ENCODE data around the gene MGAT5B.

The MGAT5B gene

DNA sequence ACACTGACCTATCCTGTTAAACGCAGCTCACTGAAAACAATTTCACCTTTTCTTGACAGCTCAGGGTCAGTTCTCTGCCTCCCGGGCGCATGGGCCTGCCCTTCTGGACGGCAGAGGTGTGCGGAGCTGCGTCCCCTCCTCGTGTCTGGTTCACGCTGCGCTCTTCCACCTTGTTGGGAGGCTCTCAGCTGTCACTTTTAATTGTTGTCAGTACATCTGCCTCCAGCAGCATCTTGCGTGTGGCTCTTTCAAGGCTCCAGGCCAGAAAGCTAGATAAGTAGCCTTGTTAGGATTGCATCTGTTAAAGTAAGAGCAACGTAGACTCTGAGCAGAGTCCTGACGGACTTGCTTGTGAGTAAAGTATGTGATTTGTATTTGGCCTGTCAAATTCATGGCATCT lies 59.4 kb downstream of the MGAT5B start:
- no peak for DNase-seq (ENCODE audit: low read depth)

DNA sequence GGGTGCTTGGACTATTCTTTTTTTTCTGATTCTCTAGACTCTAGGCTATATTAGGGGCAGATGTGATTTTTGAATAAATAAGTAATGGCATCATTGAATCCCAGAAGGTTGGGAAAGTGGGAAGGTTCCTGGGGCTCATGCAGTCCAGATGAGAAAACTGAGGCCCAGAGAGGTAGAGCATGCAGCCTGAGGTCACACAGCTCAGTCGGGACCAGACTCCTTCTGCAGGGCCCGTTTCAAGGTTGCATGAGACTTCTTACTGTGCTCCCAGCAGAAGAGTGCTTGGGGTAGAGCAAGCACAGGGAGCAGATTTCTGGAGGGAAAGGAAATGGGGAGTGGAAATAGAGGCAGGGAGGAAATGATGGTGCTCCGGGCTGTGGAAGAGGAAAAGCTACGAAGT lies 59.8 kb downstream of the MGAT5B start:
- no peak for DNase-seq (ENCODE audit: low read depth)

DNA sequence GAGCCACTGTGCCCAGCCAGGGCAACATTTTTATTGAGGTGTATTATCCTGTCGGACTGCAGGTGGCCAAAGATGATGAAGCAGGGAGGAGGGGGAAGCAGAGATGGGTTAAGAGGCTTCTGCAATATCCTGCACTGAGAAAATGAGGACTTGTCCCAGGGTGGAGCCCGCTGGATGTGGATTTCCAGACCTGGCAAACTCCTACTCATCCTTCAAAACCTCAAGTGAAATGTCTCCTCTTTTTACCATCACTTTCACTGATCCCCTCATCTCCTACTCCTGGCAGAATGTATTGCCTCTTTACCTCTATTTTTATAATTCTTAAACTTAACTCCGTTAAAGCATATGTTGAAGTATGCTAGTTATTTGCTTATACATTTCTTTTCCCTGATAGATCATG lies 60.9 kb downstream of the MGAT5B start:
- no peak for DNase-seq (ENCODE audit: low read depth)

DNA sequence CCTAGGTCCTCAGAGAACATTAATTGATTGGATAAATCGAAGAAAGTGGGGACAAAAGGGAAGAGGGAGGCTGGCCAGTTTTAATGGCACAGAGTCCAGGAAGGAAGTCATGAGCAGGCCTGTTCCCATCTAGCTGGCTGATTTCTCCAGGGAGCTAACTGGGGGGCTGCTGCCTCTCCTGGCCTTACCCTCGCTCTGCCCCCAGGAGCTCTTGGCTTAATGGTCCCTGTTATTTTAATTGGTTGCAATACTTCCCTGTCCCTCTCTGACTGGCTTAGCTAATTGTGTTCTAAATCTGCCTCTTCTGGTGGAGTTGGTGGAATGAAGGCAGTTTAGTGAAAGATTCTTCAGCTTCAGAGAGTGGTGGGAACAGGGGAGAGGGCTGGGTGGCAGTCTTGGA lies 61.4 kb downstream of the MGAT5B start:
- DNase-seq (ENCODE audit: low read depth) = no peak

DNA sequence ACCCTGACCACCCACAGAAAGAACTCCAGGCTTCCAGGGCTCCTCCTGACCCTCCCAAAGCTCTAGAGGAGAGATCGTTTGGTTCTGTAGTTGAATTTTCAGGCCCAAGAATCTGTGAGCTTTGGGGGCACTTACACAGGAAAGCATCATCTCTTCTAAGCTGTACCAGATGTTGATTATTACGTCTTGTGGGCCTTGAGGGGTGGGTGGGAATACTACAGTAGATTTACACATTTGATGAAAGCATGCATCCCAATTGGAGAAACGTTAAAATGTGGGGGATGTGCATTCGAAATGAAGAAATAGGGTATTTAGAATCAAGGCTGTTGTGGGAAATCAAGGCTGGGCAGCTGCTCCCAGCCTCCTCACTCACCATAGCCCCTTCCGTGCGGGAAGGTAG lies 61.9 kb downstream of the MGAT5B start:
- DNase-seq (ENCODE audit: low read depth) = no peak

DNA sequence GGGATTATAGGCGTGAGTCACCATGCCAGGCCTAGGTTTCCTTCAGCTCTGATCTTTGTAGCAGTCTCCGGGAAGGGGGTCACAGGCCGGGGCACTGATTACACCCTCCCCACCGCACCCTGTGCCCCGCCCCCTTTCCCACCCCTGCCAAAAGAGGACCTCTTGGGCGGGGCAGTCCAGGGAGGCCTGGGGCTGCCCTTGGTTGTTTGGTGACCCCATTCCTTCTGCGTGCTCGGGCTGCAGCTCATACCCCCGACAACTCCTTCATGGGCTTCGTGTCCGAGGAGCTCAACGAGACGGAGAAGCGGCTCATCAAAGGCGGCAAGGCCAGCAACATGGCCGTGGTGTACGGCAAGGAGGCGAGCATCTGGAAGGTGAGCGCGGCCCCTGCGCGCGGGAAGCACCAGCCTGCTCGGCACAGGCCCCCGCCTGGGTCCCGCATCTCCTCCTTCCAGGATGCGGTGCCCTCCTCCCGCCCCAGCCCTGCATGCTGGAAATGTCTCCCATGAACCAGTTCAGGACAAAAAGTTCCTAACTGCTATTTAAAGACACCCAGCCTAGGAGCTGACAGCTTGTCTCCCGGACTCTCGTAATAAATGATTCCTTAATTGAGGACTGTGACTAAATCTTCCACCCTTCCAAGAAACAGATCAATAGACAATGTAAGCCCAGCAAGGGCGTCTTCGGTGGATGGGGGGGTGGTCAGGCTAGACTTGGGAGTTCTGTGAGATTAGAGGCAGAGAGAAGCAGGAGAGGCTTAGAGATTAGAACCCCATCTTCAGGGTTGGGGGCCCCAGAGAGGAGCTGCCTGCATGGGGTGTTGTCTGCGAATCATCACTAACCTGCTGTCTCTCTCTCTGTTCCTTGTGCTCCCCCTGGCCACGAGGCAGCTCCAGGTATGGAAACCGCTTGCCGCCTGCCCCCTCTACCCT lies 64.5 kb downstream of the MGAT5B start:
- DNase-seq (ENCODE audit: low read depth) = no peak

DNA sequence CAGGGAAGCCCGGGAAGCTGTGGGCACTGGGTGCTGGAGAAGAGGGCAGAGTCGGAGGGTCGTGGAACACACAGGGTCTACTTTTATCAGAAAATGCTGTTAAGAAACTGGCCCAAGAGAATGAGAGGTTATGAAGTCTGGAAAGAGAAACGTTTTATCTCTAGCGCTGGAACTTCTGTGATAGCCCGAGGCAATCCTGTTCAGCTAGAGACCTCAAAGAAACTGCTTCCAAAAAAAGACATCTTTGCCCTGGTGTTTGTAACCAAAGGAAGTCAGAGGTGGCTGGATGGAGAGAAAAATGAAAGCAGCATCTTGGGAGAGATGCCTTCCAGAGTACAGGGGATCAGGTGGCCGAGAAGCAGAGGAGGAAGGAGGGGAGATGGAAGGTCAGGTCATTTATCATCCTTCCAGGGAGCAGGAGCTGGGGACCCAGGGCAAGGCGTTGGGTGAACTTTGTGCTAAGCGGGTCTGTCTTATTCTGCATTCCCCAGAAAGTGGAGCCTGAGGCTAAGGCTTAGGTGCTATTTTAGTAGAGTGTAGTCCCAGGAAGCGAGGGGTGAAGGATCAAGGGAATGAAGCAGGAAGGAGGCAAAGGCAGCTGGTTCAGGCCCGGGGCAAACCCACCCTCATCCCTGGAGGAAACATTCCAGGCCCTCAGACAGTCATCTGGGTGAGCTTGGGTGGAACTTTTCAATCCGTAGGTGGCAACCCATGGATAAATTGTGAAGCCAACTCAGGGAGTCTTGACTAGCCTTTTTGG lies 66.5 kb downstream of the MGAT5B start:
- peak; percentile 38 for DNase-seq (ENCODE audit: low read depth)

DNA sequence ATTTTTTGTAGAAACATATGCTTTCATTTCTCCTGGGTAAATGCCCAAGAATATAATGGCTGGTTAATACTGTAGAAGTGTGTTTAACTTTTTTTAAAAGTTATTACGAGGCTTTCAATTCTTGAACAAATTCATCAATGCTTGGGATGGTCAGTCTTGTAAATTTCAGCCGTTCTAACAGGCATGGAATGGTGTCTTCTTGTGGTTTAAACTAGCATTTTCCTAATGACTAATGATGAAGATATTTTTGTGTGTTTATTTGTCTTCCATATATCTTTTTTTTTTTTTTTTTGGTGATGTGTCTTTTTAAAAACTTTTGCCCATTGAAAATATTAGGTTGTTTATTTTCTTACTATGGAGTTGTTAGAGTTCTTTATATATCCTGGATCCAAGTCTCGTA lies 67.1 kb downstream of the MGAT5B start:
- peak; percentile 72 for DNase-seq (ENCODE audit: low read depth)

DNA sequence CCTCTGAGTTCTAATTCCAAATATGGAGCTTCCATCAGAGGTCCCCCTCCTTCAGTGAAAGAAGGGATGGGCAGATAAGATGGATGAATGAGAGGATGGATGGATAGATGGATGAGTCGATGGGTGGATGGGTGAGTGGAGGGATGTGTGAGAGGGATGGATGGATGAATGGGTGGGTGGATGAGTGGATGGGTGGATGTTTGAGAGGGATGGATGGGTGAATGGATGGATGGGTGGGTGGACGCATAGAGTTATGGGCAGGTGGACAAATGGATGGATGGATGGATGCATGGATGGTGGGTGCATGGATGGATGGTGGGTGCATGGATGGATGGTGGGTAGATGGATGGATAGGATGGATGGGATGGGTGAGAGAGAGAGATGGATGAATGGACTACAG lies 69.0 kb downstream of the MGAT5B start:
- DNase-seq (ENCODE audit: low read depth) = no peak

DNA sequence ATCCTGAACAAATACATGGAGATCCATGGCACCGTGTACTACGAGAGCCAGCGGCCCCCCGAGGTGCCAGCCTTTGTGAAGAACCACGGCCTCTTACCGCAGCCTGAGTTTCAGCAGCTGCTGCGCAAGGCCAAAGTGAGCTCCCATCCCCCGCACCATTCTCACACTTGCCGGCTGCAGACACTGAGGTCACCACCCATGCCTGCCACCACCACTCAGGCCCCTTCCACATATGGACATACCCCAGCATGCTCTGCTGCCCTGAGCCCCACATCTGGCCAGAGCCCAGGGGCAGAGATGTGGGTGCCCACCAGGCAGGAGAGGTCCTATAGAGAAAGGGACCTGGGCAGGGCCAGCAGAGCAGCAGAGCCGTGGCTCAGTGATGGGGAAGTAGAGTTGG lies 69.8 kb downstream of the MGAT5B start:
- DNase-seq (ENCODE audit: low read depth) = no peak

DNA sequence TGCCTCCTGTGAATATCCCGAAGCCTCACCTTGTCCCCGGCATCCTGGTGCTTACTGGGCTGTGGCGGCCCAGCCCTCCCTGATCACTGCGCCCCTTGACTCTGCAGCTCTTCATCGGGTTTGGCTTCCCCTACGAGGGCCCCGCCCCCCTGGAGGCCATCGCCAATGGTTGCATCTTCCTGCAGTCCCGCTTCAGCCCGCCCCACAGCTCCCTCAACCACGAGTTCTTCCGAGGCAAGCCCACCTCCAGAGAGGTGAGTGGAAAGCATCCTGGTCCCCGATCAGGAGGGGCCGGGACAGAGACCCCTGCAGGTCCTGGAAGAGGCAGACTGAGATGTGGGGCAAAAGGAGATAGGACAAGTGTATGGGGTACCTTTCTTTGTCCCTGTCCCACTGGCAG lies 72.1 kb downstream of the MGAT5B start:
- DNase-seq (ENCODE audit: low read depth) = no peak

DNA sequence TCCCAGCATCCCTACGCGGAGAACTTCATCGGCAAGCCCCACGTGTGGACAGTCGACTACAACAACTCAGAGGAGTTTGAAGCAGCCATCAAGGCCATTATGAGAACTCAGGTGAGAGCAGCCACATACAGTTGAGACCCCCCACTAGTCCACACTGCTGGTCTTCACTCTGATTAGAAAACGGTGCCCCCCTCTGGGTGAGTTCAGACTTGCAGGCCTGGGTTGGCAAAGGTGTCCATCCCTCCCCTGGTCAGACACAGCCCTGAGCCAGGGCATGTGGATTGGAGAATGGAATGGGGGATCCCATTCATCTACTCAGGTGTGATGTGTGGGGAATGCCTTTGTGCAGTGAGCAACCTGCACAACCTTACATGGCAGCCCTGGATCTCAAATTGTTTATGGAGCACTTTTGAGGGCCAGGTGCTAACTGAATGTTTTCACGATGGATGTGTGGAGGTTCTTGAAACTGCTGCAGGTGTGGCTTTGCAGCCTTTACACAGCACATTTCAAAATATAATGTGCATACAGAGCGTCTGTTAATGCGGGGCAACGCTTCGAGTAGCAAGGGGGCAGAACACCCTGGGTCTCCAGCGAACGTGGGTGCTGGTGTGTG lies 72.6 kb downstream of the MGAT5B start:
- no peak for DNase-seq (ENCODE audit: low read depth)

DNA sequence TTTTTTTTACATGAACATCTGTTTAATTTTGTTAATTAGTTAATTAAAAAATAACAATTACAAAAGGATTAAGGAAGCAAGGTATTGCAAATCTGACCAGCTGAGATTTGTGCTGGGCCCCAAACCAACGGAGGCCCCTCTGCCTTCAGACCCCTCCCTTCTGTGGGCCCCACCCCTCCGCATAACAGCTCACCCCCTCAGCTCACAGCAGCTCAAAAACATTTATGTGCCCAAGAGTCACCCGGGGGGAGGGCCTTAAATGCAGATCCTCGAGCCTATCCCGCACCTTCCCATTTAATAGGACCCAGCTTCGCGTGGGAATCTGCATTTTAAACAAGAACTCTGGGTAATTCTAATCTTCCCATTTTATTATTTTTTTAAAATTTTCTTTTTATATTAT lies 75.0 kb downstream of the MGAT5B start:
- no peak for DNase-seq (ENCODE audit: low read depth)

DNA sequence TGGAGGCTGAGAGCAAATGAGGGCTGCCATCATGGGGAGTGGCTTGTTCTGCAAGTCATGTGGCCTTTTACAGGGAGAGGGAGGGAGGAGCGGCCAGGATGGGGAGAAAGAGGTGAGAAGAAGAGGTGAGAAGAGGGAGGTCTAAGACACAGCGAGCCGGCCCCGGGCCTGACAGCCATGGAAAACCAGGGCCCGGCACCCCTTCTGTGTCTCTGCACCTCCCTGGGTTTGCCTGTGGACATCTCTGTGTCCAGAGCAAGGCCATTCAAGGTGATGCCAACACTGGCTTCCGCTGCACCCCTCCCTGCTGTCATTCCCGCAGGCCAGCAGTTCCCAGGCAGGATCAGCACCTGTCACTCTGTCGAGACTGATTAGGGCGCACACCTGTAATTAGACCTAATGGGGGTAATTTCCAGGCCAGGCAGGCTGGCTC lies 75.6 kb downstream of the MGAT5B start:
- no peak for DNase-seq (ENCODE audit: low read depth)

DNA sequence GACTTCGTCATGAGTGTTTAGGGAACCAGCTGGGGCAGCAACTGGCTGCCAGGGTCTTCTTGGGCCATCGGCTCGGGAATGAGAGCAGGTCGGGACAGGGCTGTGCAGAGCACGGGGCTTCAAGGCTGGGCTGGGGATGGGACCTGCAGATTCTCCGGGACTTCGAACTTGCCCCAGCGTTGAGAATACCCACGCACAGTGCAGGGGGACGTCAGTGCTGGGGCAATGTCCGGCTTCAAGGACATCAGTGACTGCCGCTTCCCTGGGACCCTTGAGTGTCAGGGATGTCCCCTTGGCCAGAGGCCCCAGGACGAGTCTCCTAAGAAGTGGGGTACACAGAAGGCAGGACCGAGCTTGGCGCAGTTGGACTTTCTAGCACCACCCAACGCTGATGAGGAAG lies 76.3 kb downstream of the MGAT5B start:
- no peak for DNase-seq (ENCODE audit: low read depth)

DNA sequence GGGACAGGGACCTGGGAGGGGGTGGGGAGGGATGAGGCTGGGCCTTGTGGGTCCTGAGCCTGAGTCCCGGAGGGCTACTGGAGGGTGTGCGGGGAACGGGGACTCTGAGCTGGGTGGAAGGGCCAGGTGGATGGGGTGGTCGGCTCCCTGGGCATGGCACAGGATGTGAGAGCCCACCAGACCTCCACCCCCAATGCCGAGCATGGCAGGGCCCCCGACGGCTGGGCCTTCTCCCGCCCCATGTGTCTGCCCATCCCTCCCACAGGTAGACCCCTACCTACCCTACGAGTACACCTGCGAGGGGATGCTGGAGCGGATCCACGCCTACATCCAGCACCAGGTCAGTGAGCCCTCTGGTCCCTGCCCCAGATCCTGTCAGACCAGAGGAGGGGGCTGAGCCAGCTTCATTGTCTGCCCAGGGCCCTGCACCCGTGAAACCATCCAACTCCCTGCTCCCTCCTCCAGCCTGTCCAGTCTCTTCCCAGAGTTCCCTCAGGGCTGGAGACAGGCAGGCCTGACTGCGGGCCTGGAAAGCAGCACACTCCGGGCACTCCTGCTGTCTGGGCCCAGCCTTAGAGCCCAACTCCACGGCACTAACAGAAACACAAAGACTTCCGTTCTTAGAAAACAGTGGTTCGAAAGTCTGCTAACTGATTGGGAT lies 78.0 kb downstream of the MGAT5B start:
- no peak for DNase-seq (ENCODE audit: low read depth)

DNA sequence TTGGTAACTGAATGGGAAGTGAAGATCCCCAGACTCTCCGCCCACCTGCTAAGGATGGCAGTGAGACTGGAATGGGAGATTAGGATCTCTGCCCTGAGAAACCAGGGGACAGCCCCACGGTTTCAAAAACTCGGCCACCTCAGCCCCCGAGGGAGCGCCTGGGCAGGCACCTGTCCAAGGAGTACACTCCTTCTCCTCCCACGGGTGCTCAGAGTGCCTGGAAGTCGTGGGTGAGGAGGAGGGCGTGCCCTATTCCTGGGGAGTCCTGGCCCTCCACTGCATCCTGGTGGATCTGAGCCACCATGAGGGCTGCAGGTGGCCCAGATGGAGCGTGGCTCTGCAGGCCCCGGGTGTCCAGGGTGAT lies 78.5 kb downstream of the MGAT5B start:
- no peak for DNase-seq (ENCODE audit: low read depth)

DNA sequence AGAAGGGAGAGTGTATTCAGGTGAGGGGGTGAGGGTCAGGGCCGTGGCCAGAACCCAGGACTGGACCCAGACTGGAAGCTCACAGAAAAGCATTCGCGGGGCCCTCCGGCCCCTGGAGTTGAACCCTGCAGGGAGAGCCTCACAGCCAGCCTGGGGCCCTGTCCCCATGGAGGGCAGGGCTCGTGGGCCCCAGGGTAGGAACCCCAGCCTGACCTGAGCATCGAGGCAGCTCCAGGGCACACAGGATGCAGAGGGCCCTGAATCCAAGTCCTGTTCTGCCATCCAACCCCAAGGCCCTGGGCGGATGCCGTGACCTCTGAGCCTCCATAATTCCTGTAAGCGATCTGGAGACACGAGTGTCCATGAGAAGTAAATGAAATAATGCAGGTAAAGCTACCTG lies 79.1 kb downstream of the MGAT5B start:
- DNase-seq (ENCODE audit: low read depth) = no peak

DNA sequence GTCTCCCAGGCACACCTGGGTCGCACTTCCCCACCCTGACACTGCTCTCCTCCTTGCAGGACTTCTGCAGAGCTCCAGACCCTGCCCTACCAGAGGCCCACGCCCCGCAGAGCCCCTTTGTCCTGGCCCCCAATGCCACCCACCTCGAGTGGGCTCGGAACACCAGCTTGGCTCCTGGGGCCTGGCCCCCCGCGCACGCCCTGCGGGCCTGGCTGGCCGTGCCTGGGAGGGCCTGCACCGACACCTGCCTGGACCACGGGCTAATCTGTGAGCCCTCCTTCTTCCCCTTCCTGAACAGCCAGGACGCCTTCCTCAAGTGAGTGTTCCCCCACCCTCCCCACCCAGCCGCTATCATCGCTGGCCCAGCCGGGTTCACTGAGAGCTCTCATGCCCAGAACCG lies 79.6 kb downstream of the MGAT5B start:
- no peak for DNase-seq (ENCODE audit: low read depth)

DNA sequence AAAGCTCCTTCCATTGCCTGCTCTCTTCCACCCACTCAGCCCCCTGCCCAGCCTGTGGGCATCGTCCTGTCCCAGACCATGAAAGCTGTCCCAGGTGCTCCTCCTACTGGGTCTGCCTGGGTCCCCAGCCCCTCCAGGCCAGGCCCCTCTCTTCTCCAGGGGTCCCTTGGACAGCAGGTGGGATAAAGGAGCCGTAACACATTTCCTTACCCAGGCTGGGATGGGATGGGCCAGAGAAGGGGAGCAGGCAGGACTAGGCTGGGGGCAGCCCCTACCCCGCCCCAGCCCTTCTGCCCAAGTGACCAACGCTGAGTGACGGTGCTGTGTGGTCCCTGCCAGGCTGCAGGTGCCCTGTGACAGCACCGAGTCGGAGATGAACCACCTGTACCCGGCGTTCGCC lies 80.1 kb downstream of the MGAT5B start:
- no peak for DNase-seq (ENCODE audit: low read depth)

DNA sequence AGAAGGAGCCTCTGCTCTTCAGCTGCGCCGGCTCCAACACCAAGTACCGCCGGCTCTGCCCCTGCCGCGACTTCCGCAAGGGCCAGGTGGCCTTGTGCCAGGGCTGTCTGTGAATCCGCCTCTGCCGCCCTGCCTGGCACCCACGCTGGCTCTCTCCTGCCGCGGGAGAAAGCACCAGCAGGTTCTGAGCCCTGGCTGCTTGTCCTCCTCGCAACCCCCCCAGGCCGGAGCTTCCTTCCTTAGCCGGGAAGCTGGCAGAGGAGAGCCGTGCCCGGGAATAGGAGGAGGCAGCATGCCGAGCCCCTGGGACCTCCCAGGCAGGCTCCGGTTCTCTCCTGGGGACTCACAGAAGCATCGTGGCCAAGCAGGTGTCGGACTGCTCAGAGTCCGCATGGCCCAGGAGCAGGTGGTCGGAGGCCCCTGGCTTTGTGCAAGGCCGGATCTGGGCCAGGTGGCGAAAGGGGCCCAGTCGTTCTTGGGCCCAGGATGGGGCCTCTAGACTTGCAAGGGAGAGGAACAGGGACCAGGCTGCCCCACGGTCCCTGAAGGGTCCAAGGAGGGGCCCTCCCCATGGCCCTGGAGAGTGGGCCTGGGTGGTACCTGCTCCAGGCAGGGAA lies 80.6 kb downstream of the MGAT5B start:
- no peak for DNase-seq (ENCODE audit: low read depth)

Measured in EH (cell line).